Testis (tissue), 2 donors: Measurements from ENCODE around the gene SMIM35.

Experiments used
- CTCF ChIP-seq, 3 experiments: fragments of 450-650 bp in 2 of 3; fragments of 200-600 bp in 1 of 3; sonication (generic) in 1 of 3; IDR thresholded peaks; one replicate each; pipeline ENCODE4 v1.5.1; 2016 to 2019; ENCODE audit warnings: antibody characterized with exemption in 3 of 3, mild to moderate bottlenecking in 2 of 3, moderate library complexity in 1 of 3
- POLR2A ChIP-seq: fragments of 450-650 bp; IDR thresholded peaks from one replicate; pipeline ENCODE4 v1.6.1; 2017; ENCODE audit warnings: antibody characterized with exemption, mild to moderate bottlenecking, moderate library complexity

- TF ChIP-seq CTCF (IDR thresholded peaks at IDR 0.05) = no peak
- TF ChIP-seq POLR2A = no peak
Observed at GRCh38 chr11:117970400-117971024, 116.3 kb downstream of the SMIM35 start.
